Transverse colon (tissue), 4 donors: ENCODE measurements around the gene DNAH3.

Experiments
- CTCF ChIP-seq, 5 experiments: fragments of 200-600 bp in 3 of 5; fragments of 450-650 bp in 2 of 5; sonication (generic) in 3 of 5; IDR thresholded peaks; 1 replicate in 2 of 5; 2 replicates in 3 of 5; pipeline ENCODE4 v1.5.1; 2016 to 2017; ENCODE audit warnings: antibody characterized with exemption in 5 of 5, inconsistent platforms in 3 of 5, mild to moderate bottlenecking in 2 of 5, moderate library complexity in 1 of 5
- EP300 ChIP-seq: sonication (generic); formaldehyde crosslinking; IDR thresholded peaks from one replicate; pipeline ENCODE4 v1.6.1; 2017; ENCODE audit warnings: antibody characterized with exemption, low read depth
- POLR2AphosphoS5 ChIP-seq, 3 donors: sonication (generic); formaldehyde crosslinking; IDR thresholded peaks; one replicate each; pipeline ENCODE4 v1.6.1; 2016; ENCODE audit warnings: antibody characterized with exemption in 3 of 3

DNA sequence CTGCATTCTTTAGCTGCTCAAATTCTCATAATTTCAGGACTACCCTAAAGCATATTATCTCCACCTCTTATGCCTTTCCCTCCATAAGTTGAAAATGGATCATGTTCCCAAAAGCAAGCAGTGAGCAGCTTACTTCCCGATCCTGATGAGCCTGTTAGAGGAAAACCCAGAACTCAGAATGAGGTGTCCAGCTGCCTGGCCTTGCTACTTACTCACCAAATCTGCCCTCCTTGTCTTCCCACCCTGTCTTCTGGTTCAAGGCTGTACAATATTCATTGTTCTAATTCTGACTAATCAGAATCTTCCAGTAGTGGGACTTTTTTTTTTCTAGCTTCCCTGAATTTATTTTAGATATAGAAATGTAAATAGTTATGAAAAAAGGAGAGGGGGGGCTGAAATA, 239.3 kb downstream of the DNAH3 start:
- TF ChIP-seq CTCF (IDR thresholded peaks at IDR 0.05) (no peak), EP300 (no peak), POLR2AphosphoS5 (IDR thresholded peaks at IDR 0.05) (no peak)
